ENCODE measurements around the gene CPNE9. TPM values are rescaled to one million over a fixed set of nuclear protein-coding genes. Genes with fewer than 3 reads are reported as not detected.

The CPNE9 gene
- total RNA-seq, 1 experiment from 2014 or later: 3.9 TPM

- in situ Hi-C loops (cut with HindIII; ENCODE audit: low sequenced_read_pairs): no loop called here
- DNase-seq (ENCODE audit: low spot score): peak; percentile 78
Measured at GRCh38 chr3:9704347-9705322, 1.0 kb downstream of the CPNE9 start.

- in situ Hi-C loops (cut with HindIII; ENCODE audit: low sequenced_read_pairs): no loop called here
Measured at GRCh38 chr3:9710174-9710739, 6.6 kb downstream of the CPNE9 start.

GRCh38 chr3:9712415-9712814 is 8.8 kb downstream of the CPNE9 start:
- no peak for DNase-seq (ENCODE audit: low spot score)
- in situ Hi-C loops (cut with HindIII; ENCODE audit: low sequenced_read_pairs): no loop called here

More at GRCh38 chr3:9710174-9710739, 6.6 kb downstream of the CPNE9 start:
- DNase-seq (ENCODE audit: low spot score): no peak

- in situ Hi-C loops (cut with HindIII; ENCODE audit: low sequenced_read_pairs): no loop called here
- DNase-seq (ENCODE audit: low spot score): no peak
Measured at GRCh38 chr3:9713142-9713541, 9.5 kb downstream of the CPNE9 start.

- in situ Hi-C loops (cut with HindIII; ENCODE audit: low sequenced_read_pairs): no loop called here
- no peak for DNase-seq (ENCODE audit: low spot score)
Measured at GRCh38 chr3:9715136-9715535, 11.5 kb downstream of the CPNE9 start.

GRCh38 chr3:9715764-9716437 is 12.3 kb downstream of the CPNE9 start:
- in situ Hi-C loops (cut with HindIII; ENCODE audit: low sequenced_read_pairs): no loop called here
- no peak for DNase-seq (ENCODE audit: low spot score)

GRCh38 chr3:9716801-9717555 is 13.3 kb downstream of the CPNE9 start:
- no peak for DNase-seq (ENCODE audit: low spot score)
- in situ Hi-C loops (cut with HindIII; ENCODE audit: low sequenced_read_pairs): no loop called here

GRCh38 chr3:9717563-9717962 is 13.9 kb downstream of the CPNE9 start:
- no peak for DNase-seq (ENCODE audit: low spot score)
- in situ Hi-C loops (cut with HindIII; ENCODE audit: low sequenced_read_pairs): no loop called here

GRCh38 chr3:9718118-9718517 is 14.5 kb downstream of the CPNE9 start:
- no peak for DNase-seq (ENCODE audit: low spot score)
- in situ Hi-C loops (cut with HindIII; ENCODE audit: low sequenced_read_pairs): no loop called here

GRCh38 chr3:9721015-9721699 is 17.5 kb downstream of the CPNE9 start:
- in situ Hi-C loops (cut with HindIII; ENCODE audit: low sequenced_read_pairs): no loop called here
- no peak for DNase-seq (ENCODE audit: low spot score)

GRCh38 chr3:9721700-9722060 is 18.0 kb downstream of the CPNE9 start:
- DNase-seq (ENCODE audit: low spot score): no peak

GRCh38 chr3:9725775-9726515 is 22.3 kb downstream of the CPNE9 start:
- DNase-seq (ENCODE audit: low spot score): no peak
- in situ Hi-C loops (cut with HindIII; ENCODE audit: low sequenced_read_pairs): no loop called here

More at GRCh38 chr3:9721700-9722060, 18.0 kb downstream of the CPNE9 start:
- in situ Hi-C loops (cut with HindIII; ENCODE audit: low sequenced_read_pairs): no loop called here

- in situ Hi-C loops (cut with HindIII; ENCODE audit: low sequenced_read_pairs): no loop called here
- no peak for DNase-seq (ENCODE audit: low spot score)
Measured at GRCh38 chr3:9727041-9727595, 23.5 kb downstream of the CPNE9 start.

- no peak for DNase-seq (ENCODE audit: low spot score)
- in situ Hi-C loops (cut with HindIII; ENCODE audit: low sequenced_read_pairs): no loop called here
Measured at GRCh38 chr3:9727743-9728142, 24.1 kb downstream of the CPNE9 start.

- in situ Hi-C loops (cut with HindIII; ENCODE audit: low sequenced_read_pairs): no loop called here
- DNase-seq (ENCODE audit: low spot score): no peak
Measured at GRCh38 chr3:9729419-9729818, 25.8 kb downstream of the CPNE9 start.

GRCh38 chr3:9730657-9731205 is 27.1 kb downstream of the CPNE9 start:
- in situ Hi-C loops (cut with HindIII; ENCODE audit: low sequenced_read_pairs): no loop called here
- no peak for DNase-seq (ENCODE audit: low spot score)

GRCh38 chr3:9731206-9732079 is 27.8 kb downstream of the CPNE9 start, which contains the start of gene BRPF1:
BRPF1 (plus strand) TSS chr3:9731735; CDS start chr3:9734141, 2,406 bp downstream.
- peak; percentile 99 for DNase-seq (ENCODE audit: low spot score)

More at GRCh38 chr3:9731206-9732079, 27.8 kb downstream of the CPNE9 start, which contains the start of gene BRPF1:
- in situ Hi-C loops (cut with HindIII; ENCODE audit: low sequenced_read_pairs): no loop called here
